GM10266 (cell line): ENCODE measurements around the gene DNAH11.
"Not testable (repeated sequence)": the region's sequence is repeated elsewhere in the genome, so short reads cannot be mapped to it uniquely, and the experiment has no call there.

Experiments used
- DNase-seq: peaks from one replicate; pipeline ENCODE4 v3.0.0; 2012; ENCODE audit errors: extremely low spot score
- TF ChIP-seq, protein P1 (sequence below): IDR thresholded peaks from 2 replicates; pipeline ENCODE4 v1.5.1; 2012; ENCODE audit warnings: mild to moderate bottlenecking, low read depth; ENCODE audit not compliant: control insufficient read depth, insufficient read depth; ENCODE audit errors: missing control alignments

DNAH11 gene

DNA sequence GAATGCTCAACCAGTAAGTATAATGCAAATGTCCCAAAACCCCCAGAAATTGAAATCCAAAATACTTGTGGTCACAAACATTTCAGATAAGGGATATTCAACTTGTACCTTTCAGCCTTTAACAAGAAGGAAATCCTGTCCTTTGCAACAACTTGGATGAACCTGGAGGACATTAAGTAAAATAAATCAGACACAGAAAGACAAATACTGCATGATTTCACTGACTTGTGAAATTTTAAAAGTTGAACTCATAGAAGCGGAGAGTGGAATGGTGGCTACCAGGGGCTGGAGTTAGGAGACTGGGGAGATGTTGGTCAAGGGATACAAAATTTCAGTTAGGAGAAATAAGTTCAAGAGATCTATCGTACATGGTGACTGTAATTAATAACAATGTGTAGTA lies 187.6 kb downstream of the DNAH11 start:
- DNase-seq, result no peak
- TF ChIP-seq, protein P1, sequence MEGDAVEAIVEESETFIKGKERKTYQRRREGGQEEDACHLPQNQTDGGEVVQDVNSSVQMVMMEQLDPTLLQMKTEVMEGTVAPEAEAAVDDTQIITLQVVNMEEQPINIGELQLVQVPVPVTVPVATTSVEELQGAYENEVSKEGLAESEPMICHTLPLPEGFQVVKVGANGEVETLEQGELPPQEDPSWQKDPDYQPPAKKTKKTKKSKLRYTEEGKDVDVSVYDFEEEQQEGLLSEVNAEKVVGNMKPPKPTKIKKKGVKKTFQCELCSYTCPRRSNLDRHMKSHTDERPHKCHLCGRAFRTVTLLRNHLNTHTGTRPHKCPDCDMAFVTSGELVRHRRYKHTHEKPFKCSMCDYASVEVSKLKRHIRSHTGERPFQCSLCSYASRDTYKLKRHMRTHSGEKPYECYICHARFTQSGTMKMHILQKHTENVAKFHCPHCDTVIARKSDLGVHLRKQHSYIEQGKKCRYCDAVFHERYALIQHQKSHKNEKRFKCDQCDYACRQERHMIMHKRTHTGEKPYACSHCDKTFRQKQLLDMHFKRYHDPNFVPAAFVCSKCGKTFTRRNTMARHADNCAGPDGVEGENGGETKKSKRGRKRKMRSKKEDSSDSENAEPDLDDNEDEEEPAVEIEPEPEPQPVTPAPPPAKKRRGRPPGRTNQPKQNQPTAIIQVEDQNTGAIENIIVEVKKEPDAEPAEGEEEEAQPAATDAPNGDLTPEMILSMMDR, result no peak

- TF ChIP-seq, protein P1, result no peak
- no peak for DNase-seq
These were observed 189.1 kb downstream of the DNAH11 start for GRCh38 chr7:21731977-21732376.

DNA sequence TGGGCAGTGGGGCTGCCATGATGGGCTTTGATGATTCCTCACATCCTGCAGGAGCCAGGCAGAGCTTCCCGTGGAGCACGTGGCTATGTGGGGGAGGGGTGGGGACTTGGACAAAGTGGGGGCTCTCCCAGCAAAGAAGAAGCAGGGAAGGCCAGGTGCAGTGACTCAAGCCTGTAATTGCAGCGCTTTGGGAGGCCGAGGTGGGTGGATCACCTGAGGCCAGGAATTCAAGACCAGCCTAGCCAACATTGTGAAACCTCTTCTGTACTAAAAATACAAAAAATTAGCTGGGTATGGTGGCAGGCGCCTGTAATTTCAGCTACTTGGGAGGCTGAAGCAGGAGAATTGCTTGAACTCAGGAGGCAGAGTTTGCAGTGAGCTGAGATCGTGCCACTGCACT lies 190.1 kb downstream of the DNAH11 start:
- DNase-seq, result not testable (repeated sequence)

GRCh38 chr7:21733837-21734236 lies 191.0 kb downstream of the DNAH11 start:
- TF ChIP-seq, protein P1, result no peak
- DNase-seq, result no peak

GRCh38 chr7:21743493-21743892 lies 200.7 kb downstream of the DNAH11 start:
- no peak for DNase-seq
- TF ChIP-seq, protein P1, result no peak

DNA sequence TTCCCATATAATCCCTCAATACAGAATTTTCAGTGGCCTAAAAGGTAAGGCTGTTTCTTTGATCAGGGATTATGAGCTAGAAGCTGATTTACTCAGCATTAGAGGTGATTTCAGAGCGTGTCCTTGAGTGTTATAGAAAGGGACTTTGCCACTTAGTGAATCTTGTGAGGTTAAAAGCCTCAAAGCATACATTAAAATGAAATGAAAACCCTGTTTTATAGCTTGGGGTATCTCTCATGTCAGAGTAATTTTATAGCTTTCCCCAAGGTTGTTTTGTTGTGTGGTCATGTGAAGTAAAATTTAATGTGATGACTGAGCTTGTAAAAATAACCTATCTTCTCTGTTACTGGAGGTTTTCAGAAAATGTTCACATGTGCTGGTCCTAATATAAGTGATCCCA lies 204.1 kb downstream of the DNAH11 start:
- TF ChIP-seq, protein P1, result no peak
- no peak for DNase-seq

DNA sequence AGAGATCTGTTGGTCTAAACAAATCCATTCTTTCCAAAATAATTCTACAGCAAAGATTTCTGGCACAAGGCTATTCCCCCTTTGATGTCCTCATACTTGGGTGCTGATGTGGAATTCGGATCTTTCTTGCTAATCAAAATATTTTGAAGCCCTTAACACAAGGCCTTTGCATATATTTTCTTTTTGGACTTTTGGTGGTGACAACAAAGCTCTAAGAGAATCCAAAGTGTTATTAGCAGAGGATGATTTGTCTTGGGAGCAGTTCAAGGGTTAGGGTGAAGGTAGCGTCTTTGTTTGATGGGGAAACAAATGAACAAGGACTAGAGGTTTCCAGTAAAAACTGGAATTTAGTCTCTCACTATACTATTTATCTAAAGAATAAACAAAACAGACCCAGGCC lies 205.0 kb downstream of the DNAH11 start:
- TF ChIP-seq, protein P1, result no peak
- DNase-seq, result no peak

DNA sequence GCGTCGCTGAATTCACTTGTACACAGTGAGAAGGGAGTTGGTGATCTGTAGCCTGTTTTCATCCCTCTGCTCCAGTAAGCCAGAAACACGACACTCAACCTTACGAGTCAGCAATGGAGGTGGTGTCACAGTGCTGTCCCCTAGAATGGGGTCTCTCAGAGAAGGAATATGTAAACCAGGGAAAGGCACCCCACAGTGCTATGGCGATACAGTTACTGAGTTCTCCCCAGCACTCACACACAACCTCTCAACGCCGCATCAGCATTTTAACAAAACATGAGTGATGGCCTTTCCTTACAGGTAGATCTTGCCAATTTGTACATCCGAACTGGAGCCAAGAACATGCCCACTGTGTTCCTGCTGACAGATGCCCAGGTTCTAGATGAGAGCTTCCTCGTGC lies 206.5 kb downstream of the DNAH11 start:
- no peak for DNase-seq
- TF ChIP-seq, protein P1, result no peak
